BLaER1 treated with 17β-estradiol and CSF1 and Interleukin-3, amounts not matched to agents 10 nM and 100 nM (cell line): ENCODE results near the gene TXNL4A.

ENCODE experiments used
- H3K27ac ChIP-seq, 11 experiments: shearing (Covaris generic); formaldehyde crosslinking; 2 replicates each; pipeline ENCODE4 v1.8.1; 2022
- H3K27me3 ChIP-seq, 11 experiments: shearing (Covaris generic); formaldehyde crosslinking; 2 replicates each; pipeline ENCODE4 v1.8.1; 2022
- H3K36me3 ChIP-seq, 11 experiments: shearing (Covaris generic); formaldehyde crosslinking; 2 replicates each; pipeline ENCODE4 v1.8.1; 2022
- H3K4me1 ChIP-seq, 10 experiments: shearing (Covaris generic); formaldehyde crosslinking; 2 replicates each; pipeline ENCODE4 v1.8.1; 2022
- H3K4me2 ChIP-seq, 11 experiments: shearing (Covaris generic); formaldehyde crosslinking; 2 replicates each; pipeline ENCODE4 v1.8.1; 2022
- H3K4me3 ChIP-seq, 10 experiments: shearing (Covaris generic); formaldehyde crosslinking; 2 replicates each; pipeline ENCODE4 v1.8.1; 2022
- H3K9ac ChIP-seq, 11 experiments: shearing (Covaris generic); formaldehyde crosslinking; 2 replicates each; pipeline ENCODE4 v1.8.1; 2022
- H3K9me3 ChIP-seq, 11 experiments: shearing (Covaris generic); formaldehyde crosslinking; replicated peaks in 1 of 11; 2 replicates each; pipeline ENCODE4 v1.8.1; 2022
- H4K20me1 ChIP-seq, 11 experiments: shearing (Covaris generic); formaldehyde crosslinking; 2 replicates each; pipeline ENCODE4 v1.8.1; 2022
- Cebpa-rat ChIP-seq, 11 experiments: shearing (Covaris generic); IDR thresholded peaks; 2 replicates each; pipeline ENCODE4 v1.8.1; 2022

Gene TXNL4A

DNA sequence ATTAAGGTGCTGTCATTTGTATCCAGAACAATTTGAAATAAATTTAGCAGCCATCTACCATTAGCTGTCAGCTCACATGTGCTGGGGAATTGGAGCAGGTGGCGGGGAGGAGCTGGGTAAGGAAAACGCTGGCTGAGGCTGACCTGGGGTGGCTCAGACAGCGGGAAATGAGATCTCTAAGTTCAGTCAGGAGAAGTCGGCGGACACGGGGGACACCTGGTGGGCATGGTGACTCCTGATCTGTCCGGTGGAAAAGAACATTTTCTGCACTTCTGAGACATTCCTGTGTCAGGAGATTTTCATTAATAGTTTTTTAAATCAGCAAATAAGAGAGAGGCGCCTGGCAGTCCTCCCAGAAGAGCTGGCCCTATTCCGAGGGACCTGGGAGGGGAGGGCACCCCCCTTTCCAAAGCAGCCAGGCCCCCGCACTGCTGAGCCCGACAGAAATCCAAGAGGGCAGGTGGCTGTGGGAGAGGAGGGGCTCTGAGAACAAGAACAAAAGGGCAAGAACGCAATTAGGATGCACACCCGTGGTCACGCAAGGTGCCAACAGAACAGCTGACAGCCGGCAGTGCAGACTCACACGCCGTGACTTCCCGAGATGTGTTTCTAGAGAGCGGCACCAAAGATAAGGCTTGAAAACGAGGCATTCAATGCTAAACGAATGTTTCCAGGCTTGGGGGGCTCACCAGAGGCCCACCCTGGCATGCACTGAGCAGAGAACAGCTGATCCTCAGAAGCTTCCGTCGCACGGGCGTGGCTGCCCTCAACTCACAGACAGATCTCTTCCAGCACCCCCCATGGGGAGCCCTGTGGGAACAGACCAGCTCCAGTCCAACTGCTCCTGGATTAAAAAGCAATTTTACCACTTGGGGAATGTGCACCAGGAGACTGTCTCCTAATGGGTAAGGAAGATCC is 63.3 kb downstream of the TXNL4A start:
- no peak overlapping the region for H3K4me3 ChIP-seq
- H3K9me3 ChIP-seq = peaks cover 10 to 23% (median 17%) of the 10 kb centered on the region in 11 experiments
- H3K9ac ChIP-seq = no peak overlapping the region
- H3K36me3 ChIP-seq = peaks cover 73 to 79% (median 77%) of the 10 kb centered on the region in 11 experiments
- H3K4me2 ChIP-seq = no peak overlapping the region
- no peak for TF ChIP-seq Cebpa-rat (IDR thresholded peaks at IDR 0.05)
- H3K27me3 ChIP-seq = no peaks in the 10 kb centered on the region
- no peak overlapping the region for H3K27ac ChIP-seq
- H4K20me1 ChIP-seq = peaks cover 55 to 70% (median 61%) of the 10 kb centered on the region in 11 experiments
- H3K4me1 ChIP-seq = 0 out of 20 replicates have a peak, but pooled peaks cover 0 to 4% (median 0%) of the 10 kb centered on the region in 10 experiments

DNA sequence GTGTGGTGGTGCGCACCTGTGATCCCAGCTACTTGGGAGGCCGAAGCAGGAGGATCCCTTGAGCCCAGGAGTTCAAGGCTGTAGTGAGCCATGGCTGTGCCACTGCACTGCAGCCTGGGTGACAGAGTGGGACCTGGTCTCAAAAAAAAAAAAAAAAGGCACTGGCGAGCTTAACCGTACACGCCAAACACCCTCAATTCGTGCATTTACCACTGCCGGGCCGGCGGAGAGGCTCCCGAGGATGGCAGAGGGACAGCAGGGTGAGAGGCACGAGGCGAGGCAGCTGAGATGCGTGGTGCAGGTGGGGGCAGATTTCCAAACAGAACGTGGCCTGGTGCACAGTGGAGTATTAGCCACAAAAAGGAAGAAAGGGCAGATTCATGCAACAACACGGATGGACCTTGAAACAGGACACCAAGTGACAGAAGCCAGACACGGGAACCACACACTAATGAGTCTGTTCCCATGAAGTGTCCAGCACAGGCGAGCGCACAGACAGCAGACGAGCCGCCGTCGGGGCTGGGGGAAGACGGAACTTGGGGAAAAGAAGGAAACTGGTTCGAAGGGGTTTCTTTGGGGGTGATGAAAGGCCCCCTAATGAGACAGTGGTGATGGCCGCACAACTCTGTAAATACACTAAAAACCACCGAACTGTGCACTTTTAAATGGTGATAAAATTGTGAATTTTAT is 64.3 kb downstream of the TXNL4A start:
- 0 out of 20 replicates have a peak, but pooled peaks cover 0 to 4% (median 0%) of the 10 kb centered on the region in 10 experiments for H3K4me1 ChIP-seq
- H4K20me1 ChIP-seq = peaks cover 53 to 69% (median 60%) of the 10 kb centered on the region in 11 experiments
- no peaks in the 10 kb centered on the region for H3K27me3 ChIP-seq
- H3K36me3 ChIP-seq = peaks cover 65 to 73% (median 69%) of the 10 kb centered on the region in 11 experiments
- H3K9ac ChIP-seq = no peak overlapping the region
- H3K4me2 ChIP-seq = no peak overlapping the region
- H3K4me3 ChIP-seq = no peak overlapping the region
- H3K9me3 ChIP-seq = peaks cover under 1 to 16% (median 7%) of the 10 kb centered on the region in 11 experiments; a peak in 20 of 22 replicates
- no peak overlapping the region for H3K27ac ChIP-seq
- TF ChIP-seq Cebpa-rat (IDR thresholded peaks at IDR 0.05) = no peak

GRCh38 chr18:79922971-79923411 is 65.4 kb downstream of the TXNL4A start:
- no peaks in the 10 kb centered on the region for H3K4me1 ChIP-seq
- H3K9me3 ChIP-seq = peaks cover 6 to 22% (median 13%) of the 10 kb centered on the region in 11 experiments; a peak in 19 of 22 replicates
- peaks cover 65 to 73% (median 69%) of the 10 kb centered on the region in 11 experiments for H3K36me3 ChIP-seq
- no peak overlapping the region for H3K27ac ChIP-seq
- no peak overlapping the region for H3K9ac ChIP-seq
- no peak for TF ChIP-seq Cebpa-rat (IDR thresholded peaks at IDR 0.05)
- H4K20me1 ChIP-seq = peaks cover 43 to 67% (median 55%) of the 10 kb centered on the region in 11 experiments
- H3K27me3 ChIP-seq = no peaks in the 10 kb centered on the region
- H3K4me3 ChIP-seq = no peak overlapping the region
- no peak overlapping the region for H3K4me2 ChIP-seq

DNA sequence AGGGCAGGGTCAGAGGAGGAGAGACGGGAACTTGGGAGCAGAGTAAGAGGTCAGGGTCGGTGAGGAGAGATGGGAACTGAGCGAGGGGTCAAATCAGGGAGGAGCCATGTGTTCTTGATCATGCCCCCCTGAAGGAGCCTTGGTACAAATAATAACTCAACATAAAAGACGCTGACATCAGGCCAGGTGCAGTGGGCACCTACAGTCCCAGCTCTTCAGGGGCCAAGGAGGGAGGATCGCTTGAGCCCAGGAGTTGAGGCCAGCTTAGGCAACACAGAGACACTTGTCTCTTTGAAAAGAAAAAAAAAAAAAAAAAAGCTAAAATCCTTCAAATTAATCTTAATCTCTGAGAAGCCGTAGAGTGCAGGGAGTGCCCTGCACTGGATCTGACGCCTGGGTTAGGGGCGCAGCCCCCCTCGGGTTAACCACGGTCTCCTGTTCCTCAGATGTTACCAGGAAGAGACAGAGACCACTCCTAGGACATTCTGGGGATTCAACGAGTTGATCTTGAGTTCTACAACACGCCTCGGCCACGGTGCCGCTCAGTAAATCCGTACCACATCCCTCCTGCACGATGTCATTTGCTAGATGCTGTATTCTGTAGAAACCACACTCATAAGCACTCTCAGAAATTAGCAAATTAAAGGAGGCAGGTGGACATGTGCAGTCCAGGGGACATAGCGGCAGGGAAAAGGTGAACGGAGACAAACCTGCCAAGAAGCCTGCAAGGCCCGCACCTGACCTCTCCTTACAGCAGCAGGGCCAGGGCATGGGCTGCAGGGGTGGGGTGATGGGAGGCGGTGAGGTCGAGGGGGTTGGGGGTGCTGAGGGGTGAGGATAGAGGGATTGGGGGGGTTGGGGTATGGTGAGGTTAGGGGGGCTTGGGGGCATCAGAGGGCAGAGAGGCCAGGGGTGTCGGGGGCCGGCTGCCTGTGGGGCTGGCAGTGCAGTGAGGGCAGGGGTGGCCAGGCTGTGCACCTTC is 66.1 kb downstream of the TXNL4A start:
- TF ChIP-seq Cebpa-rat (IDR thresholded peaks at IDR 0.05) = no peak
- Histone ChIP-seq H3K4me2 (no peak overlapping the region), H3K36me3 (peaks cover 65 to 73% (median 69%) of the 10 kb centered on the region in 11 experiments), H3K4me3 (no peak overlapping the region), H4K20me1 (peaks cover 40 to 67% (median 55%) of the 10 kb centered on the region in 11 experiments), H3K27me3 (no peaks in the 10 kb centered on the region), H3K4me1 (no peaks in the 10 kb centered on the region), H3K9me3 (peaks cover 6 to 29% (median 20%) of the 10 kb centered on the region in 11 experiments; a peak in 20 of 22 replicates), H3K27ac (no peak overlapping the region), H3K9ac (no peak overlapping the region)
